SU-DHL-6 (cell line): ENCODE data around the gene FAM89A.
A peak's percentile ranks its signal among the peaks of the same experiment; 100 is the strongest.

Experiments used
- H2AFZ ChIP-seq: fragments of 200-600 bp; sonication (generic); 2 replicates; pipeline ENCODE4 v1.6.1; 2014; ENCODE audit warnings: low read depth, mild to moderate bottlenecking, moderate library complexity, mixed read lengths, antibody characterized with exemption, low read length; ENCODE audit not compliant: severe bottlenecking
- H3F3A ChIP-seq: fragments of 200-600 bp; shearing (Covaris generic); 2 replicates; pipeline ENCODE4 v1.6.0; 2016; ENCODE audit warnings: antibody characterized with exemption, mild to moderate bottlenecking; ENCODE audit not compliant: insufficient read depth
- H3K27ac ChIP-seq: fragments of 200-600 bp; sonication (generic); 2 replicates; pipeline ENCODE4 v1.5.1; 2016; ENCODE audit warnings: low read depth, mild to moderate bottlenecking, low read length, moderate library complexity, mixed read lengths
- H3K27me3 ChIP-seq: fragments of 200-600 bp; sonication (generic), shearing (Covaris generic); 2 replicates; pipeline ENCODE4 v1.6.0; 2014; ENCODE audit warnings: mild to moderate bottlenecking, low read length
- H3K36me3 ChIP-seq: fragments of 200-600 bp; sonication (generic); 2 replicates; pipeline ENCODE4 v1.6.1; 2014; ENCODE audit warnings: mild to moderate bottlenecking, low read length, mixed read lengths
- H3K4me2 ChIP-seq: fragments of 300-600, 200-600 bp; shearing (Covaris generic), sonication (generic); 2 replicates; pipeline ENCODE4 v1.6.0; 2014; ENCODE audit warnings: low read length, low read depth, mild to moderate bottlenecking; ENCODE audit not compliant: poor library complexity, severe bottlenecking
- H3K4me3 ChIP-seq: fragments of 200-600 bp; sonication (generic); 2 replicates; pipeline ENCODE4 v1.5.1; 2014; ENCODE audit warnings: antibody characterized with exemption, low read length, mild to moderate bottlenecking, mixed read lengths; ENCODE audit not compliant: insufficient read depth, poor library complexity, severe bottlenecking
- H3K79me2 ChIP-seq: fragments of 200-600 bp; sonication (generic); 2 replicates; pipeline ENCODE4 v1.6.1; 2014; ENCODE audit warnings: mild to moderate bottlenecking, low read length, moderate library complexity; ENCODE audit not compliant: insufficient read depth
- H3K9ac ChIP-seq: fragments of 200-600 bp; sonication (generic); 2 replicates; pipeline ENCODE4 v1.7.0; 2014; ENCODE audit warnings: mild to moderate bottlenecking, low read length
- H3K9me2 ChIP-seq: fragments of 200-600 bp; sonication (generic); replicated peaks from 2 replicates; pipeline ENCODE4 v1.6.1; 2014; ENCODE audit warnings: low read length; ENCODE audit not compliant: insufficient read depth
- H3K9me3 ChIP-seq: fragments of 200-600 bp; sonication (generic); 2 replicates; pipeline ENCODE4 v1.6.1; 2014; ENCODE audit warnings: low read length, mixed read lengths; ENCODE audit not compliant: insufficient read depth
- H4K20me1 ChIP-seq: fragments of 200-600 bp; sonication (generic); 2 replicates; pipeline ENCODE4 v1.6.1; 2014; ENCODE audit warnings: low read depth, mild to moderate bottlenecking, antibody characterized with exemption, low read length, moderate library complexity, mixed read lengths
- EZH2phosphoT487 ChIP-seq: fragments of 200-600 bp; sonication (generic), shearing (Covaris generic); conservative IDR thresholded peaks from 2 replicates; pipeline ENCODE4 v1.6.1; 2018; ENCODE audit warnings: mild to moderate bottlenecking, antibody characterized with exemption, low read length, moderate library complexity, mixed read lengths
- TF ChIP-seq, protein P1 (sequence below): fragments of 200-600 bp; sonication (generic); IDR thresholded peaks from one replicate; pipeline ENCODE4 v1.5.1; 2017; ENCODE audit warnings: antibody characterized with exemption, mild to moderate bottlenecking, low read length, moderate library complexity; ENCODE audit not compliant: insufficient read depth, poor library complexity, severe bottlenecking

The FAM89A gene

DNA sequence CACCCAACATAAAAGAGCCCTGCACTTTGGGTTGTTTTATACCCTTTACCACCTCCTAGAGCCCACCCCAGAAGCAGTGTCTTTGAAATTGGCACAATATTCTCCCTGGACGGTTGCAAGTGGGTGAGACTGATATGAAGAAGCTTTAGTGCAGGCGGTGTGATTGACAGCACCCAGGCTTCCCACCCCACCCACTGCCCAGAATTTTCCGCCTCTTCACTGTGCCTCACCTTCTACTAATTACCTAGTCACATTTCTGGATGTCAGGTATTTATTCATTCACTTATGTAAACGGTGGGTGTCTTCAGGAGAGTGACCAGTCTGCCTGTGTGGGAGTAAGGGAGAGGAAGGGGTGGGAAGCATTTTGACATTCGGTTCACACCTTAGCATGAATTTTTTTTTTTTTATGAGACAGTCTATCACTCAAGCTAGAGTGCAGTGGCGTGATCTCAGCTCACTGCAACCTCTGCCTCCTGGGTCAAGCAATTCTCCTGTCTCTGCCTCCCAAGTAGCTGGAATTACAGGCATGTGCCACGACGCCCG is 1.7 kb upstream of the FAM89A start:
- Histone ChIP-seq H3F3A (no peaks in the 10 kb centered on the region), H3K79me2 (no peaks in the 10 kb centered on the region), H3K36me3 (no peaks in the 10 kb centered on the region), H3K27ac (no peak overlapping the region), H3K4me2 (no peak overlapping the region), H3K27me3 (no peaks in the 10 kb centered on the region), H3K4me3 (no peak overlapping the region), H2AFZ (no peak overlapping the region), H3K9ac (no peak overlapping the region), H3K9me2 (no peaks in the 10 kb centered on the region), H4K20me1 (peaks cover 12% of the 10 kb centered on the region), H3K9me3 (no peaks in the 10 kb centered on the region)
- TF ChIP-seq, protein P1, sequence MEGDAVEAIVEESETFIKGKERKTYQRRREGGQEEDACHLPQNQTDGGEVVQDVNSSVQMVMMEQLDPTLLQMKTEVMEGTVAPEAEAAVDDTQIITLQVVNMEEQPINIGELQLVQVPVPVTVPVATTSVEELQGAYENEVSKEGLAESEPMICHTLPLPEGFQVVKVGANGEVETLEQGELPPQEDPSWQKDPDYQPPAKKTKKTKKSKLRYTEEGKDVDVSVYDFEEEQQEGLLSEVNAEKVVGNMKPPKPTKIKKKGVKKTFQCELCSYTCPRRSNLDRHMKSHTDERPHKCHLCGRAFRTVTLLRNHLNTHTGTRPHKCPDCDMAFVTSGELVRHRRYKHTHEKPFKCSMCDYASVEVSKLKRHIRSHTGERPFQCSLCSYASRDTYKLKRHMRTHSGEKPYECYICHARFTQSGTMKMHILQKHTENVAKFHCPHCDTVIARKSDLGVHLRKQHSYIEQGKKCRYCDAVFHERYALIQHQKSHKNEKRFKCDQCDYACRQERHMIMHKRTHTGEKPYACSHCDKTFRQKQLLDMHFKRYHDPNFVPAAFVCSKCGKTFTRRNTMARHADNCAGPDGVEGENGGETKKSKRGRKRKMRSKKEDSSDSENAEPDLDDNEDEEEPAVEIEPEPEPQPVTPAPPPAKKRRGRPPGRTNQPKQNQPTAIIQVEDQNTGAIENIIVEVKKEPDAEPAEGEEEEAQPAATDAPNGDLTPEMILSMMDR: no peak
- no peak for TF ChIP-seq EZH2phosphoT487

DNA sequence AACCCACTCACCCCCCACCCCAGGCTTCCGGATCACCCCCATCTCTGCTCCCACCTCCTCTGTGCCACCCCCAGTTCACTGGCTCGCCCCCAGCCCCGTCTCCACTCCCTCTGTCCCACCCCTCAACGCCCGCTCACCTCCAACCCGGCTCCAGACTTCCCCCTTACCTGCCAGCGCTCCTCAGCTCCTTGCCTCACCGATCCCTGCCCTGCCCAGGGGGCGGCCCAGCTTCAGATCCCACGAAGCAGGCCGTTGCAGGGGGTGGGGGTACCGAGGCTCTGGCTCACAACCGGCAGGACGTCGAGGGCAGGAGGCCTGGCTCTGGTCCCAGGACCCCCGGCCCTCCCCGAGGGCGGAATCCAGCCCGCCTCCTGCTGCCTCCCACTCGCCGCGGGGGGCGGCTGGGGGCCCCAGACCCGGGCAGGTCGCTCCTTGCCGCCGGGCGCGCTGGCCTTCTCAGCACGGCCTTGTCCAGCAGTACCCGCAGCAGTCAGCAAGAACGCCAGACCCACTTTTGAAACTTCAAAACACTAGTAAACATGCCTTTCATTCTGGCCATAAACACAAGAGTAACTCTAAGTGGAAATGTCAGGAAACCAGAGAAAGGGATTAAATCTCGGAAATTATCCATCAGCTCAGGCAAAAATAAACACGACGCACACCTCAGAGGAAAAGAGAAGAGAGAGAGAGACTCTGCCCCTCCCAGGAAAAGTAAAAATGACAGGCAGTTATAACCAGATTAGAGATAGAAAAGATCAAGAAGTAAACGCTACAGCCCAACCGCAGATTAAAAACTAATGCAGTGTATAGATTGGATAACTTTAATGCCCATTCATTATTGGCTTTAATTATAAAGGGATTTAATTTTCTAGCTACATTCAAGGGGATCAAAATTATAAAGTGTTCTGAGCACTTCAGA is 1.0 kb upstream of the FAM89A start:
- no peaks in the 10 kb centered on the region for H3K9me2 ChIP-seq
- H3K9ac ChIP-seq: peak overlapping the region; percentile 67; the same call in 1 of the 2 replicates
- H3K27ac ChIP-seq: no peak overlapping the region
- no peak for TF ChIP-seq EZH2phosphoT487
- TF ChIP-seq, protein P1: no peak
- peak overlapping the region; percentile 71 for H3K4me3 ChIP-seq
- no peaks in the 10 kb centered on the region for H3K27me3 ChIP-seq
- H3K4me2 ChIP-seq: peak overlapping the region; percentile 89
- no peaks in the 10 kb centered on the region for H3K79me2 ChIP-seq
- H3K9me3 ChIP-seq: no peaks in the 10 kb centered on the region
- peak overlapping the region; percentile 97 for H2AFZ ChIP-seq
- H4K20me1 ChIP-seq: peaks cover 12% of the 10 kb centered on the region
- H3F3A ChIP-seq: no peaks in the 10 kb centered on the region
- no peaks in the 10 kb centered on the region for H3K36me3 ChIP-seq

DNA sequence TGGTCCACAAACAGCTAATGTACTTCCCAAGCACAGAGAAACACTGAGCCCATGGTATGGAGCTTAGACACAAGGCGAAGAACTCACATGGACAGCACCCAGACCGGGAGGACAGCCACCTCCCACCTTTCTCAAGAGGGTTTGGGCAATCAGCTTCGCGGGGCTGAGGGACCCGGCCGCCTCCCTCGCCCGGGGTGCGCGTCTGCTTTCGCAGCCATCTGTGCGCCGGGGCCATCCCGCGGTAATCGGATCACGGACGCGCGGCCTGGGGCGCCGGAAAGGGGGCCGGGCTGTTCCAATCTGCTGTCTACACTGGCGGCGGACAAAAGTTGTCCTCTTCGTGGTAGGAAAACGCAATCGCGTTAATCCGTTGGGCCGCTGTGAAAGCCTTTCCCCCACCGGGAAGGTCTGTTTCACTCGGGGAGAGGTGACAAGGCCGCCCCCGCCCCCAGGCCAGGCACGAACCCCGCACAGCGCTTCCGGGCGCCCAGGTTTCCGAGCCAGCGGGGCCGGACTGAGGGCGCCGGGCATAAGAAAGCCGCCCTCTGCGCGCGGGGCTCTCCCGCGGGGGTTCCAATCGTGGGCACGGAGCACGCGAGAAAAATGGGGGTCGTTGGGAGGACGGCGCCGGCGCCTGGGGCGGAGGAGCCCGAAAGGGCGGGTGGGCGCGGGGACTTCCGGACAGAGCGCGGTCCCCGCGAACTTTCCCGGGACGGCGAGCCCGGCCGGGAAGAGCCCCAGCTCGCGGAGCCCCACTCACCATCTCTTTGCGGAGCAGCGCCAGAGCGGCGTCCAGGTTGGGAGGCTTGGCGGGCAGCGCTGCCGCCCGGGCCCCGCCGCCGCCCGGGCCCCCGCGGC is 664 bp downstream of the FAM89A start:
- no peaks in the 10 kb centered on the region for H3K36me3 ChIP-seq
- H3K9me2 ChIP-seq: no peaks in the 10 kb centered on the region
- H3K27ac ChIP-seq: no peak overlapping the region
- peaks cover 12% of the 10 kb centered on the region for H4K20me1 ChIP-seq
- peak overlapping the region; percentile 67 for H3K9ac ChIP-seq
- H3K4me3 ChIP-seq: peak overlapping the region; percentile 71
- no peaks in the 10 kb centered on the region for H3K27me3 ChIP-seq
- H3F3A ChIP-seq: no peaks in the 10 kb centered on the region
- no peaks in the 10 kb centered on the region for H3K9me3 ChIP-seq
- no peak for TF ChIP-seq EZH2phosphoT487
- TF ChIP-seq, protein P1: no peak
- no peaks in the 10 kb centered on the region for H3K79me2 ChIP-seq
- H3K4me2 ChIP-seq: peak overlapping the region; percentile 76
- peak overlapping the region; percentile 69 for H2AFZ ChIP-seq
